ENCODE measurements around the gene PACS1. TPM values are rescaled to one million over a fixed set of nuclear protein-coding genes. Genes with fewer than 3 reads are reported as not detected.

The PACS1 gene
- total RNA-seq, 3 donors from 2014 or later (not counting 1 experiment from before 2014, with no cell fraction given): 176 to 204 (median 186) TPM

DNA sequence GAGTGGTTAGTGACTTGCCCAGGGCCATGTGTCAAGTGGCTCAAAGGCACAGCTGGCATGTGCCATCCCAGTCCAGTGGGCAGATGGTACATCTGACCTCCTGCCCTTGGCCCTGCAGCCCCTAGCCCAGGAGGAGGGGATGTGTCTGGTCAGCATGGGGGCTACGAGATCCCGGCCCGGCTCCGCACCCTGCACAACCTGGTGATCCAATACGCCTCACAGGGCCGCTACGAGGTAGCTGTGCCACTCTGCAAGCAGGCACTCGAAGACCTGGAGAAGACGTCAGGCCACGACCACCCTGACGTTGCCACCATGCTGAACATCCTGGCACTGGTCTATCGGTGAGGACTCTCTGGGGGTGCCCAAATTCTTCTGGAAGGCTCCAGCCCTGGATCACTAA is 192.6 kb downstream of the PACS1 start:
- ATAC-seq (no peak), DNase-seq (no peak)
- H3K27ac Mint-ChIP-seq: no peak overlapping the region
- no peaks in the 10 kb centered on the region for H3K36me3 Mint-ChIP-seq
- no peaks in the 10 kb centered on the region for H3K27me3 Mint-ChIP-seq (ENCODE audit: low read depth in 2 of 2)
- no peak overlapping the region for H3K4me3 Mint-ChIP-seq
- Histone ChIP-seq H3K27me3 (ENCODE audit: control insufficient read depth, insufficient read depth, low read length) (no peaks in the 10 kb centered on the region), H3K9me3 (ENCODE audit: control insufficient read depth, insufficient read depth, low read length) (no peaks in the 10 kb centered on the region), H3K36me3 (ENCODE audit: control insufficient read depth, insufficient read depth, low read length) (peaks cover 31% of the 10 kb centered on the region), H3K4me1 (ENCODE audit: control insufficient read depth, insufficient read depth, low read length) (peaks cover 18% of the 10 kb centered on the region), H3K4me3 (ENCODE audit: low read length) (no peak overlapping the region), H3K27ac (ENCODE audit: low read length) (no peak overlapping the region)
- H3K4me1 Mint-ChIP-seq: peaks cover 23 to 24% of the 10 kb centered on the region in 2 donors
- no peak for TF ChIP-seq CTCF (IDR thresholded peaks at IDR 0.05)
- intact Hi-C loops (cut with micrococcal nuclease): no loop called here
- 97% methylated on average over 12 of the region's 12 CpGs for WGBS (ENCODE audit: insufficient coverage)
- H3K9me3 Mint-ChIP-seq: no peaks in the 10 kb centered on the region

DNA sequence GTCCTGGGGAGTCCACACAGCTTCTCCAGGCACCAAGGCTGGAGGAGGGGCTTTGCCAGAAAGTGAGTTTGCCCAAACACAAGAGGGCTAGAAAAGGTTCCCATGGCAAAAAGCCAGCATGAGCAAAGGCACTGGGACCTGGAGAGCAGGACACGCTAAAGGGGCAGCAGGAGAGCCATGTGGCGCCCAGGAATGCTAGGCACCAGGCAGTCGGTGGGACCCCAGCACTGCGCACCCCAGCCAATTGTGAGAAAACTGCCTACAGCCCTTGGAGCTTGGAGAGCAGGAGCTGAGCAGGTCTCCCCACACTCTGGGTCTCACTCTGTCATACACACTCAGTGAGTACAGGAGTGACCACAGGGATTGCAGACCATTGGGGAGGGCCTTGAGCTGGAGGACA is 193.2 kb downstream of the PACS1 start:
- Histone ChIP-seq H3K27me3 (ENCODE audit: control insufficient read depth, insufficient read depth, low read length) (no peaks in the 10 kb centered on the region), H3K4me3 (ENCODE audit: low read length) (no peak overlapping the region), H3K27ac (ENCODE audit: low read length) (no peak overlapping the region), H3K36me3 (ENCODE audit: control insufficient read depth, insufficient read depth, low read length) (peaks cover 31% of the 10 kb centered on the region), H3K9me3 (ENCODE audit: control insufficient read depth, insufficient read depth, low read length) (no peaks in the 10 kb centered on the region), H3K4me1 (ENCODE audit: control insufficient read depth, insufficient read depth, low read length) (peaks cover 23% of the 10 kb centered on the region)
- ATAC-seq: no peak
- Mint-ChIP-seq H3K27me3 (ENCODE audit: low read depth in 2 of 2) (no peaks in the 10 kb centered on the region), H3K36me3 (no peaks in the 10 kb centered on the region), H3K9me3 (no peaks in the 10 kb centered on the region), H3K4me3 (no peak overlapping the region), H3K4me1 (peaks cover 27 to 28% of the 10 kb centered on the region in 2 donors), H3K27ac (no peak overlapping the region)
- no peak for DNase-seq
- TF ChIP-seq CTCF (IDR thresholded peaks at IDR 0.05): no peak
- intact Hi-C loops (cut with micrococcal nuclease): no loop called here
- 95% methylated on average over 4 of the region's 4 CpGs for WGBS (ENCODE audit: insufficient coverage)

- Histone ChIP-seq H3K27me3 (ENCODE audit: control insufficient read depth, insufficient read depth, low read length) (no peaks in the 10 kb centered on the region), H3K4me1 (ENCODE audit: control insufficient read depth, insufficient read depth, low read length) (peaks cover 19% of the 10 kb centered on the region), H3K36me3 (ENCODE audit: control insufficient read depth, insufficient read depth, low read length) (peaks cover 31% of the 10 kb centered on the region), H3K4me3 (ENCODE audit: low read length) (no peak overlapping the region), H3K27ac (ENCODE audit: low read length) (no peak overlapping the region), H3K9me3 (ENCODE audit: control insufficient read depth, insufficient read depth, low read length) (no peaks in the 10 kb centered on the region)
- Mint-ChIP-seq H3K27ac (no peak overlapping the region), H3K27me3 (ENCODE audit: low read depth in 2 of 2) (no peaks in the 10 kb centered on the region), H3K4me1 (peaks cover 24 to 25% of the 10 kb centered on the region in 2 donors), H3K9me3 (no peaks in the 10 kb centered on the region), H3K4me3 (no peak overlapping the region), H3K36me3 (no peaks in the 10 kb centered on the region)
- DNase-seq (no peak), ATAC-seq (no peak)
- WGBS (ENCODE audit: insufficient coverage): 97% methylated on average over 10 of the region's 10 CpGs
- no peak for TF ChIP-seq CTCF (IDR thresholded peaks at IDR 0.05)
- intact Hi-C loops (cut with micrococcal nuclease): no loop called here
Observed at GRCh38 chr11:66263785-66264184, 193.7 kb downstream of the PACS1 start.

DNA sequence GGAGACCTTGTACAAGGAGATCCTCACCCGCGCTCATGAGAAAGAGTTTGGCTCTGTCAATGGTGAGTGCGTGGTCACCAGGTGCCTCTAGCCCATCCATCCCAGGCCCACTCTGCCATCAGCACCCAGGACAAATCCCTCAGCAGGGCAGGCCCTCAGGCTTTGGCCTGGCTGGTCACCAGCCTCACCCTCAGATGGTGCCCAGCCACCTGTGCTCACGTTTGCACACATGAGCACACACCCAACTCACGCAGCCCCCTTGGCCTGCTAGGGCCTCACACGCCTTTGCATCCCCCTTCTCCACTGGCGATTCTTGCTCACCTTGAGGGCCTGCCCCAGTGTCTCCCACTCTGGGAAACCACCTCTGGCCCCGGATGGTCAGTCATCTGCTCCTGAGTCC is 194.3 kb downstream of the PACS1 start:
- TF ChIP-seq CTCF (IDR thresholded peaks at IDR 0.05): no peak
- peaks cover 31% of the 10 kb centered on the region for H3K36me3 ChIP-seq (ENCODE audit: control insufficient read depth, insufficient read depth, low read length)
- no peak overlapping the region for H3K27ac Mint-ChIP-seq
- H3K27ac ChIP-seq (ENCODE audit: low read length): no peak overlapping the region
- no peak overlapping the region for H3K4me3 ChIP-seq (ENCODE audit: low read length)
- 95% methylated on average over 8 of the region's 8 CpGs for WGBS (ENCODE audit: insufficient coverage)
- H3K27me3 ChIP-seq (ENCODE audit: control insufficient read depth, insufficient read depth, low read length): no peaks in the 10 kb centered on the region
- intact Hi-C loops (cut with micrococcal nuclease): no loop called here
- DNase-seq: no peak
- H3K4me1 ChIP-seq (ENCODE audit: control insufficient read depth, insufficient read depth, low read length): peaks cover 23% of the 10 kb centered on the region
- no peak overlapping the region for H3K4me3 Mint-ChIP-seq
- H3K9me3 Mint-ChIP-seq: no peaks in the 10 kb centered on the region
- H3K4me1 Mint-ChIP-seq: peaks cover 22 to 24% of the 10 kb centered on the region in 2 donors
- ATAC-seq: no peak
- H3K27me3 Mint-ChIP-seq (ENCODE audit: low read depth in 2 of 2): no peaks in the 10 kb centered on the region
- H3K9me3 ChIP-seq (ENCODE audit: control insufficient read depth, insufficient read depth, low read length): no peaks in the 10 kb centered on the region
- H3K36me3 Mint-ChIP-seq: no peaks in the 10 kb centered on the region
